ENCODE results near the gene TPMT.

Gene TPMT

DNA sequence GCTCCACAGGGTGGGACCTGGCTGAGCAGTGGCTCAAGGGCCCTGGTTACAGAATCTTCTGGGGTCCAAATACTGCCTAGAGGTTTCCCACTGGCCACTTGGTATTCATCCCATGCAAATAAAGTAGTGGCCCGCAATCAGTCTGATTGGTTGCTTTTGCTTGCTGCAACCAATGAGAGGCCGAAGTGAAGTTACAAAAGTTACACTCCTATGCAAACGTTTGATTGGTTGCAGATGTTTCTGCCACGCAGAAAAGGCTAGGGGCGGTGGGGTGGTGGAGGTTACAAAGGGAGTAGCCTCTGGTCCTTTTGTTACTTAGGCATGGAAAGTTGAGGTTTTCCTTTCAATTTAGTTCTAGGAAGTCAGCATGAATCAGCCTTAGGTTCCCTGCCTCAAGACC lies 28.8 kb downstream of the TPMT start:
- TF ChIP-seq, protein P1, sequence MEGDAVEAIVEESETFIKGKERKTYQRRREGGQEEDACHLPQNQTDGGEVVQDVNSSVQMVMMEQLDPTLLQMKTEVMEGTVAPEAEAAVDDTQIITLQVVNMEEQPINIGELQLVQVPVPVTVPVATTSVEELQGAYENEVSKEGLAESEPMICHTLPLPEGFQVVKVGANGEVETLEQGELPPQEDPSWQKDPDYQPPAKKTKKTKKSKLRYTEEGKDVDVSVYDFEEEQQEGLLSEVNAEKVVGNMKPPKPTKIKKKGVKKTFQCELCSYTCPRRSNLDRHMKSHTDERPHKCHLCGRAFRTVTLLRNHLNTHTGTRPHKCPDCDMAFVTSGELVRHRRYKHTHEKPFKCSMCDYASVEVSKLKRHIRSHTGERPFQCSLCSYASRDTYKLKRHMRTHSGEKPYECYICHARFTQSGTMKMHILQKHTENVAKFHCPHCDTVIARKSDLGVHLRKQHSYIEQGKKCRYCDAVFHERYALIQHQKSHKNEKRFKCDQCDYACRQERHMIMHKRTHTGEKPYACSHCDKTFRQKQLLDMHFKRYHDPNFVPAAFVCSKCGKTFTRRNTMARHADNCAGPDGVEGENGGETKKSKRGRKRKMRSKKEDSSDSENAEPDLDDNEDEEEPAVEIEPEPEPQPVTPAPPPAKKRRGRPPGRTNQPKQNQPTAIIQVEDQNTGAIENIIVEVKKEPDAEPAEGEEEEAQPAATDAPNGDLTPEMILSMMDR (IDR thresholded peaks at IDR 0.05; ENCODE audit: low read depth, low read length): no peak
- Histone ChIP-seq H3K4me1 (no peaks in the 10 kb centered on the region), H3K36me3 (no peaks in the 10 kb centered on the region), H3K9me3 (no peaks in the 10 kb centered on the region), H3K27me3 (no peaks in the 10 kb centered on the region), H3K4me3 (ENCODE audit: low read depth, low read length) (no peak overlapping the region)
- DNase-seq: peak; percentile 8

DNA sequence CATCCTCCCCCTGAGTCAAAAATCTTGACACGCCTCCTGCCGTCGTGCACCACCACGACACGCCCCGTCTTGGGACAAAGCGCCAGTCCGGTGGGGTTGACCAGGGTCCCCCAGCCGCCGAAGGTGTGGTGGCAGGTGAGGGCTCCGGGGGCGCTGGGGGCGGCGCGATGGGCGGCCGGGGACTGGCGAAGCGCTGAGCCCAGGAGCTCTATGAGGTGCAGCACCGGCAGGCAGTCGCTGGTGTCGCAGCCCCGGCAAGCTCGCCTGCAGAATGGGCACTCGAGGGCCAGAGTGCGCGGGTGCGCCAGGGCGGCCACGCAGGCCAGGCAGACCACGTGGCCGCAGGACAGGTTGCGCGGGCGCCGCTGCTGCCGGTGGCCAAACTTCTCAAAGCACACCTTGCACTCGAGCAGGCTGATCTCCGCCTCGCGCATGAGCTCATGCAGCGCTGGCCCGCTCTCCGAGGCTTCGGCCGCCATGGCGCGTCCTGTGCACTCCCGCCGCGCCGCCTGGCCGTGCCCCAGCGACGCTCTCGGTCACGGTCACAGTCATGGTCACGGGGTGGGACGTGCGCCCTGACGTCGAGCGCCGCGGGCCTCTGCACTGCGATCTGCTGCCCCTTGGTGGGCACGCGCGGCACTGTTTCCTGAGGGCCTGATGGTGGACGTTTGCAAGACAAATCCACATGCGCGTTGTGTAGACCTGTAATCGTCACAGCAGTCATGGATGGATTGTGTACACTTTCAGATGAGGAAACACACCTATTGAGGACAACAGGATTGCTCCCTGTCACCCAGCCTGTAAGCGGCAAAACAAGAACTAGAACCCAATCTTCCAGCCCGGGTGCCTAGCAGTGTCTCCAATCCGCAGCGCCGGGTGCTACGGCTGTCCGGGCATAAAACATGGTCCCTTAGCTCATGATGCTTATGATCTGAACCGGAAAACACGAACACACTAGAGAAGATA lies 32.5 kb downstream of the TPMT start, which contains the start of gene NHLRC1:
TSS of gene NHLRC1 (minus strand) at position 550 of the 966 bp plus-strand sequence. CDS start at position 479, 71 bp downstream.
- Histone ChIP-seq H3K27me3 (no peaks in the 10 kb centered on the region), H3K9me3 (no peaks in the 10 kb centered on the region), H3K4me1 (no peaks in the 10 kb centered on the region), H3K36me3 (no peaks in the 10 kb centered on the region), H3K4me3 (ENCODE audit: low read depth, low read length) (no peak within 1 kb of the TSS)
- TF ChIP-seq, protein P1 (IDR thresholded peaks at IDR 0.05; ENCODE audit: low read depth, low read length): peak; percentile 65
- peak; percentile 82 for DNase-seq

DNA sequence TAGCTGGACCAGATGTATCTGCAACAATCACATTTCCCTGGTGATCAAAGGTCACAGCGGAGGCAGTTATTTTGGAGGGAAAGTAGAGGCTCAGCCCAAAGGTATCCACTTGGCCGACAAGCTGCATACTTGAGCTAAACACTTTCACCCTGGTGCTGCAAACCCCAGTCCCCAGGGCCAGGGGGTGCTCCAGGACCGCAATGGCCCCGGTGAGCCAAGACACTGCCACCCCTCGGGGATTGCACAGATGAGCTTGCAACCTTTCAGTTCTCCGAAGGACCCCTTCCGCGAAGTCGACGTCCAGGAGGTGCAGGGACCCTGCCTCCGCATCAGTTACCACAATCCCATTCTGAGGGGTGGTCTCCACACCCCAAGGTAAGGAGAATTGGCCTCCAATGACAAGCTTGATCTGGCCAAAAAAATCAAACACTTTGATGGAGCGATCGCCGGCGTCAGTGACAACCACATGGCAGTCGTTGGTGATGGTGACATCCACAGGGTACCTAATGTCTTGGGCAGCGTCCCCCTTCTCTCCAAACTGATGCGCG lies 33.2 kb downstream of the TPMT start:
- no peak for DNase-seq

DNA sequence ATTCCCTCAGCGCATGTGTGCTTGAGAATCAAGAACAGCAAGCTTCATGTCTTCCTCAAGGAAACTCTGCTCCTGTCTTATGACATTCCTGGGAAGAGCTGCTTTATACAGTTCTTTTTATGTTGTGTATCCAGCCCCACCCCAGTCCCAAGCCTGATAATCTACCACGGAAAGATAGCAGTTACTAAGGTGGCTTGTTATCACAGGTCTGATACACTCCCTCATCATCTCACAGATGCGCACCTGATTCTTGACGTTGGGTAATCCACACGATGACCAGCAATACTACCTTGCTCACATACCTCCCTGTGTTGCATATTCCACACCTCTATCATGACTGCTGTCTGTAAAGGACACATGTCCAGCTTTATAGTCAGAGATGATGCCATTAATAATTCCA lies 35.6 kb downstream of the TPMT start:
- H3K9me3 ChIP-seq: no peaks in the 10 kb centered on the region; the same call in 1 of the 2 replicates
- H3K36me3 ChIP-seq: no peaks in the 10 kb centered on the region
- no peak overlapping the region for H3K4me3 ChIP-seq (ENCODE audit: low read depth, low read length)
- H3K27me3 ChIP-seq: no peaks in the 10 kb centered on the region
- H3K4me1 ChIP-seq: no peaks in the 10 kb centered on the region
- DNase-seq: no peak
- TF ChIP-seq, protein P1 (IDR thresholded peaks at IDR 0.05; ENCODE audit: low read depth, low read length): no peak

More for the DNA sequence above, 33.2 kb downstream of the TPMT start:
- no peaks in the 10 kb centered on the region for H3K4me1 ChIP-seq
- H3K27me3 ChIP-seq: no peaks in the 10 kb centered on the region
- no peaks in the 10 kb centered on the region for H3K36me3 ChIP-seq
- no peak overlapping the region for H3K4me3 ChIP-seq (ENCODE audit: low read depth, low read length)
- H3K9me3 ChIP-seq: no peaks in the 10 kb centered on the region
- TF ChIP-seq, protein P1 (IDR thresholded peaks at IDR 0.05; ENCODE audit: low read depth, low read length): 0 out of 2 replicates have a peak, but pooled peaks have one; percentile 1

DNA sequence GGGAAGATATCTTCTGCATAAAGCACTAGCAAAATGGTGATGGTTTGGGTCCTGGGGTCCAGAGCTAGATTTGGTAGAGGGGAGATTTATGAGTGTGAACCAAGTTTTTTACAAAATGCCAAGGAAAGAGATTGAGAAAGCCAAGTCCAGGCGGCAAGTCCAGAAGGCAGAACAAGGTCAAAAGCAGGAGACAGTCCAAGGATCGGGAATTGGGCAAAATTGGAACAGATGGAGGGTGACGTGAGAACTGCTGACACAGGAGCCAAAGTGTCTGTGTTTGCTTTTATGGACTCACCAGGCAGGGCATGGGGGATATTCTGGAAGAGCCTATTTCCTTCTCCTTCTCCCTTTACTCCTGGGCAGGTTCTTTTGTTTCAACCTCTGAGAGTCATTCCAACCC lies 36.5 kb downstream of the TPMT start:
- H3K4me3 ChIP-seq (ENCODE audit: low read depth, low read length): no peak overlapping the region
- H3K9me3 ChIP-seq: no peaks in the 10 kb centered on the region; the same call in 1 of the 2 replicates
- H3K36me3 ChIP-seq: no peaks in the 10 kb centered on the region
- TF ChIP-seq, protein P1 (IDR thresholded peaks at IDR 0.05; ENCODE audit: low read depth, low read length): no peak
- H3K4me1 ChIP-seq: no peaks in the 10 kb centered on the region
- no peak for DNase-seq
- H3K27me3 ChIP-seq: no peaks in the 10 kb centered on the region
